GM10248 (cell line): ENCODE data around the gene OR9A4.

Source experiments
- CTCF ChIA-PET: fragments of 300-600 bp; sonication (Branson Sonifier 250); formaldehyde crosslinking; extraction: SDS; loops from one replicate; lab custom pipeline; 2021; ENCODE audit warnings: antibody characterized with exemption; lab: Yijun Ruan, JAX
- POLR2A ChIA-PET: fragments of 350-650 bp; sonication (Branson Sonifier 250); formaldehyde crosslinking; extraction: SDS; loops from one replicate; lab custom pipeline; 2020; ENCODE audit warnings: antibody characterized with exemption; lab: Yijun Ruan, JAX
- DNase-seq: peaks from one replicate; pipeline ENCODE4 v3.0.0; 2012; ENCODE audit errors: extremely low spot score
- CTCF ChIP-seq: IDR thresholded peaks from 2 replicates; pipeline ENCODE4 v1.5.1; 2012; ENCODE audit warnings: mild to moderate bottlenecking, low read depth; ENCODE audit errors: extremely low read depth, missing control alignments, control extremely low read depth

Gene OR9A4

GRCh38 chr7:141916099-141916498 is at the start of gene OR9A4:
OR9A4 (plus strand) TSS chr7:141916399; CDS start chr7:141918876, 2,477 bp downstream.
- POLR2A ChIA-PET, result no interaction called here
- CTCF ChIA-PET, result no interaction called here
- no peak for DNase-seq
- no peak for TF ChIP-seq CTCF

- no peak for TF ChIP-seq CTCF
- DNase-seq, result no peak
- CTCF ChIA-PET, result no interaction called here
- POLR2A ChIA-PET, result no interaction called here
Observed at GRCh38 chr7:141866974-141867373, 49.2 kb upstream of the OR9A4 start.

- DNase-seq, result no peak
- CTCF ChIA-PET, result interaction anchor here (1.0 kb wide), 1 partner anchor 18 kb away, joined by 3 read pairs; no protein-coding TSS in a partner anchor
- POLR2A ChIA-PET, result interaction anchor here (0.5 kb wide), 1 partner anchor 897 kb away, joined by 3 read pairs; no protein-coding TSS in a partner anchor
- no peak for TF ChIP-seq CTCF
Observed at GRCh38 chr7:141872931-141873330, 43.3 kb upstream of the OR9A4 start.

GRCh38 chr7:141874787-141875186 is 41.4 kb upstream of the OR9A4 start:
- CTCF ChIA-PET, result interaction anchor here (1.0 kb wide), 1 partner anchor 190 kb away, joined by 3 read pairs; no protein-coding TSS in a partner anchor
- TF ChIP-seq CTCF, result no peak
- POLR2A ChIA-PET, result interaction anchor here (0.6 kb wide), 1 partner anchor 920 kb away, joined by 3 read pairs; no protein-coding TSS in a partner anchor
- DNase-seq, result no peak

- no peak for DNase-seq
- POLR2A ChIA-PET, result interaction anchor here (0.6 kb wide), 1 partner anchor 921 kb away, joined by 3 read pairs; no protein-coding TSS in a partner anchor
- CTCF ChIA-PET, result interaction anchor here (1.0 kb wide), 1 partner anchor 189 kb away, joined by 3 read pairs; no protein-coding TSS in a partner anchor
- no peak for TF ChIP-seq CTCF
Observed at GRCh38 chr7:141875453-141875852, 40.7 kb upstream of the OR9A4 start.

GRCh38 chr7:141876371-141876770 is 39.8 kb upstream of the OR9A4 start:
- no peak for TF ChIP-seq CTCF
- no peak for DNase-seq
- ChIA-PET CTCF (no interaction called here), POLR2A (no interaction called here)
